ENCODE results near the gene RFTN1.

RFTN1 gene

GRCh38 chr3:16415911-16416476, 97.5 kb downstream of the RFTN1 start:
- DNase-seq (ENCODE audit: extremely low read depth in 1 of 2, low read depth in 1 of 2): no peak

DNA sequence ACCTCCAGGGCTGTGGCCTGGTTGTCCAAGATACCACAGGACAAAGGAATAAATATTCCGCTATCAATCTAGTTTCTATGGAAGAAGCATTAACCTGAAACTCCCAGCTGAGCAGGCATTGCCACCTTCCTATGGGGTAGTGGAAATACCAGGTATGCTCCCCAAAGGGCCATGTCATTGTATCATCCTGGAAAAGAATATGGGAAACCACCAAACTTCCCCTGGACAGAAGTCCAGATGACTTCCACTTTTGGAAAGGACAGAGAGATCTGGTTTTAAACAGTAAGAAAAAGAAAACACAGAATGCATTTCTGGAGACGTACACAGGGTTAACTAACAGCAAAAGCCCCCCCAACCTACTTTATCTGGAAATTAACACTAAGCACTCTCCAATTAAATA, 100.2 kb downstream of the RFTN1 start:
- no peak for DNase-seq (ENCODE audit: extremely low read depth in 1 of 2, low read depth in 1 of 2)

- no peak for DNase-seq (ENCODE audit: extremely low read depth in 1 of 2, low read depth in 1 of 2)
These were observed 101.2 kb downstream of the RFTN1 start for GRCh38 chr3:16412192-16412800.

- DNase-seq (ENCODE audit: extremely low read depth in 1 of 2, low read depth in 1 of 2): no peak
These were observed 102.1 kb downstream of the RFTN1 start for GRCh38 chr3:16411441-16411840.

DNA sequence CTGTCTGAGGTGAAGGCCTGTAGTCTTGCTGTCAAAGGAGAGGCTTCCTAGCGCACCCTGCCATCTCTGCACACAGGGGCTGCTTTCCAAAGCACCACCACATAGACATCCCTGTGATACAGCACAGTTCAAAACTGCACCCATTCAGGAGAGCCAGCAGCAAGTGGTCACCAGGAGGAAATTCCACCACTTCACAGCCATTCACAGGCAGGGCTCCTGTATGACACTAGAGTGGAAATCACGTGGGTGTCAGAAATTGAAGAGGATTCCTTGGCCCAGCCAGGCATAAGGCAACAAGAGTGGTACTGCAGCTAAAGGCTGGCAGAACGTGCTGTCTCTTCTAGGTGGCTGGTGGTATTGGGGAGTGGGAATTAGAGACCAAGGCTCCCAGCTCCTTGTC, 102.8 kb downstream of the RFTN1 start:
- no peak for DNase-seq (ENCODE audit: extremely low read depth in 1 of 2, low read depth in 1 of 2)

GRCh38 chr3:16409032-16409431, 104.5 kb downstream of the RFTN1 start:
- DNase-seq (ENCODE audit: extremely low read depth in 1 of 2, low read depth in 1 of 2): no peak

DNA sequence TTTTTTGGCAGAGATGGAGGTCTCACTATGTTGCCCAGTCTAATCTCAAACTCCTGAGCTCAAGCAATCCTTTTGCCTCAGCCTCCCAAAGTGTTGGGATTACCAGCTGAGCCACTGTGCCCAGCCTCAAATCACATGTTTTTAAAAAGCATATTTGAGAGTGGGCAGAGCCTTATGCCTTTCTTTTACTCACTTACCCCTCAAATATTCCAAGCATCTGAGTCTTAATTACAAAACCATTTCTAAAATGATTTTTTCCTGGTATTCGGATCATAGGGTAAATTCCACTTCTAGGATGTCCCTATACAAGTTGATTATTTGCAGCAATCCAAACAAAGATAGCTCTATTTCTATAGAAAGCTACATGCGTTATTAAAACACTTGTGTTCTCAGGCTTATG, 106.1 kb downstream of the RFTN1 start:
- no peak for DNase-seq (ENCODE audit: extremely low read depth in 1 of 2, low read depth in 1 of 2)

- DNase-seq (ENCODE audit: extremely low read depth in 1 of 2, low read depth in 1 of 2): no peak
These were observed 106.9 kb downstream of the RFTN1 start for GRCh38 chr3:16406579-16406978.

- DNase-seq (ENCODE audit: extremely low read depth in 1 of 2, low read depth in 1 of 2): no peak
These were observed 107.3 kb downstream of the RFTN1 start for GRCh38 chr3:16406166-16406565.

- DNase-seq (ENCODE audit: extremely low read depth in 1 of 2, low read depth in 1 of 2): no peak
These were observed 109.1 kb downstream of the RFTN1 start for GRCh38 chr3:16404349-16404895.

DNA sequence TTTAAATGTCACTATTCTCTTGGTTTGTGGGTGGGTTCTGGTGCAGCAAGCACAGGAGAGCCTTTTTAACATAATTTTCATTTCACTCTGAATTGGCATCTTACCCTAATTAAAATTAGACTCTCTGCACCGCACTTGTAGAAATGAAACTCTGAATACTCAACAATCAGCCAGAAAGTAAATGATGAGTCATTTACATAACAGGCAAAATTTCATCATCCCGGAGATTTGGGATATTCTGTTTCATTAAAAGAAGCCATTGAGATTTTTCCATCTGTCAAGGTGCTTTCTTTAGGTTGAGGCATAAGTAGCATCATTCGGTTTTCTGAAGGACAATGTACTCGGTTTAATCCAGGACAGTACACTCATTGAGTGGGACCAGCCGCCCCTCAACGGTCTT, 111.0 kb downstream of the RFTN1 start:
- DNase-seq (ENCODE audit: extremely low read depth in 1 of 2, low read depth in 1 of 2): no peak

DNA sequence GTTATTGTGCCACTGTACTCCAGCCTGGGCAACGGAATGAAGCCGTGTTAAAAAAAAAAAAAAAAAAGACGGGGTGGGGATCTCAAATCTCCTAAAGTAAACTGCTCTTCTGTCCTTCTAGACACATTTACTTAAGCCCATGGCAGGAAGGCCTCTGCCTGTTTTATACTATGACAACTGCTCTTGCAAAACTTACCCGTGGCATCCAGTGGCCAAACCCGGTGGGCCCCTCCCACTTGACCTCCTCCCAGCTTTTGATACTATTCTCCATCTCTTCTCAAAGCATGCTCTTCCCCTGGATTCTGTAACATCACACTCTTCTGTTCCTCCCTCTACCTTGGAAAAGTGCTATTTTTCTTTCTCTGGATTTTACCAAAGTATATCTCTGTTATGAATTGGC, 112.2 kb downstream of the RFTN1 start:
- DNase-seq (ENCODE audit: extremely low read depth in 1 of 2, low read depth in 1 of 2): no peak

GRCh38 chr3:16400106-16400931, 113.2 kb downstream of the RFTN1 start:
- DNase-seq (ENCODE audit: extremely low read depth in 1 of 2, low read depth in 1 of 2): no peak

- no peak for DNase-seq (ENCODE audit: extremely low read depth in 1 of 2, low read depth in 1 of 2)
These were observed 114.0 kb downstream of the RFTN1 start for GRCh38 chr3:16399473-16399872.

- DNase-seq (ENCODE audit: extremely low read depth in 1 of 2, low read depth in 1 of 2): no peak
These were observed 114.9 kb downstream of the RFTN1 start for GRCh38 chr3:16398648-16399047.

- no peak for DNase-seq (ENCODE audit: extremely low read depth in 1 of 2, low read depth in 1 of 2)
These were observed 117.3 kb downstream of the RFTN1 start for GRCh38 chr3:16396202-16396601.

GRCh38 chr3:16395212-16395611, 118.3 kb downstream of the RFTN1 start:
- DNase-seq (ENCODE audit: extremely low read depth in 1 of 2, low read depth in 1 of 2): no peak

DNA sequence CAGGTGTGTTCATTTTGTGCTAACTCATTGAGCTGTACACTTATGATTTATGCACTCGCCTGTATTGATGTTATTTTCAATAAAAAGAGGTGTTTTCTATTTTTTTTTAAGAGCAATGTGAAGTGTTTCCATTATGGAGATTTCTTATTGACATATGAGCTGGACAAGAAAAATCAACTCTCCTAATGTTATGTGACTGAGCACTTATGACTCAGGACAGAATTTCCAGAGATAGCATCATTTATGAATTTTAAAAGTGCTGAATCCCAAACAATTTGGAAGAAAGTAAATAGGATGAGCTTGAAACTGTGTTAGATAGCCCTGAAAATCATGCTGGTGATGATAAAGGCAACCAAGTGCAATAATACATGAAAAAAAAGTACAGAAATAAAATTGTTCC, 118.9 kb downstream of the RFTN1 start:
- no peak for DNase-seq (ENCODE audit: extremely low read depth in 1 of 2, low read depth in 1 of 2)

DNA sequence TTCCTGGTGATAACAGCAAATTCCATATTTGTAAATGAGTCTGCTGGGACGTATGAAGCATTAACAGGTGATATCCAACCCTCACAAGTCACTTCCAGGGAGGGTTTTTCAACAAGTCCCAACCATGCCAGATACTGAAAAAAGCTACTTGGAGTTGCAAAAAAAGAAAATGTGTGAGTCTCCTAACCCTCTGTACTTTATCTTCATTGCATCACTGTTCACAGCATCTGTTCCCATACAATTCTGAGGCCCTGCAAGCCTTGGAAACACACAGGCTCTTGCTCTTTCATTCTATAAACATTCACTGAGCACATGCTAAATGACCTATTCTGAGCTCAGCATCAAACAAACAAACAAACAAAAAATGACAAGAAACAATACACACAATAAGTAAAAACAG, 120.8 kb downstream of the RFTN1 start:
- DNase-seq (ENCODE audit: extremely low read depth in 1 of 2, low read depth in 1 of 2): no peak

GRCh38 chr3:16392065-16392464, 121.4 kb downstream of the RFTN1 start:
- DNase-seq (ENCODE audit: extremely low read depth in 1 of 2, low read depth in 1 of 2): no peak

- DNase-seq (ENCODE audit: extremely low read depth in 1 of 2, low read depth in 1 of 2): no peak
These were observed 122.9 kb downstream of the RFTN1 start for GRCh38 chr3:16390581-16390980.

- no peak for DNase-seq (ENCODE audit: extremely low read depth in 1 of 2, low read depth in 1 of 2)
These were observed 124.6 kb downstream of the RFTN1 start for GRCh38 chr3:16388850-16389441.

Data from activated CD8-positive, alpha-beta memory T cell treated with anti-CD3 and anti-CD28 coated beads for 1 hour (primary cell).